Fibroblast of skin of right quadriceps (primary cell): ENCODE measurements around the gene HSPBAP1.
A peak's percentile ranks its signal among the peaks of the same experiment; 100 is the strongest.

Experiments used
- DNase-seq: peaks from one replicate; pipeline ENCODE4 v3.0.0-alpha.2; 2013

The HSPBAP1 gene, protein sequence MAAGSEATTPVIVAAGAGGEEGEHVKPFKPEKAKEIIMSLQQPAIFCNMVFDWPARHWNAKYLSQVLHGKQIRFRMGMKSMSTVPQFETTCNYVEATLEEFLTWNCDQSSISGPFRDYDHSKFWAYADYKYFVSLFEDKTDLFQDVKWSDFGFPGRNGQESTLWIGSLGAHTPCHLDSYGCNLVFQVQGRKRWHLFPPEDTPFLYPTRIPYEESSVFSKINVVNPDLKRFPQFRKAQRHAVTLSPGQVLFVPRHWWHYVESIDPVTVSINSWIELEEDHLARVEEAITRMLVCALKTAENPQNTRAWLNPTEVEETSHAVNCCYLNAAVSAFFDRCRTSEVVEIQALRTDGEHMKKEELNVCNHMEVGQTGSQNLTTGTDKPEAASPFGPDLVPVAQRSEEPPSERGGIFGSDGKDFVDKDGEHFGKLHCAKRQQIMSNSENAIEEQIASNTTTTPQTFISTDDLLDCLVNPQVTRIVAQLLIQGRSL

DNA sequence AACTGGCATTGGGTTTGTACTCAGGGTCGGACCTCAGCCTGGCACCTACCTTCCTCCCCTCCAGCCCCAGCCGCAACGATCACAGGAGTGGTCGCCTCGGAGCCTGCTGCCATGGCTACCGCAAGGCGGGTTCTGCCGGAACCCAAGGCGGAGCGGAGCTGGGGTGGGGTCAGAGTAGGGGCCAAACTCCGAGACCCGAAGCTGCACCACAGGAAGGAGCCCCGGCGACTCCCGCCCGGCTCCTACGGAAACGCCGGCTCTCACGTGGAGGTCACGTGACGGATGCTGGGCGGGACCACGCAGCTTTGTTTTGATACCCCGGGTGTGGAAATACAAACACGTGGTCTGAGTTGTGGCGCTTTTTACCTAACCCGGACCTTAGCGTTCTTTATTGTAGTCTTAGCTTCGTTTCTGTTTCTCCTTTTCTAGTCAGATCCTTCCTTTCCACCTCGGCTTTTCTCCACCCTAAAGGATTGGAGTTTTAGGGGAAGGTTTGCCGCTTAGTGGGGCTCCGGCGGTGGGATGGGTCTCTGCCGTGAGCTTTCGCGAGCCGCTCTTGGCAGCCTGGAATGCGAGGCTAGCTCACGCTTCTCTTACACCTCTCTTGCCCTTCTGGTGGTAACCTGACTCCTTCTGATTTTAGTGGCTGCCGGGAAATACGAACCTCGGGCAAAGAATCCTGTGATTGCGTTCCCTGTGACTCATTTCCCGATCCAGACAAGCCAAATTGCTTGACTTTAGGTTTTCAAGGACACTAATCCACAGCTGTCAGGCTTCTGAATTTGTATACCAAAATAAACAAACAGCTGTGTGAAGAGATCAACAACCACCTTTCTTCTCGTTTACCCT is at the start of gene HSPBAP1:
Gene HSPBAP1, minus strand, starts transcription at position 264 of the 849 bp plus-strand sequence. Its CDS starts 151 bp downstream, at position 113.
- DNase-seq: peak; percentile 91

DNA sequence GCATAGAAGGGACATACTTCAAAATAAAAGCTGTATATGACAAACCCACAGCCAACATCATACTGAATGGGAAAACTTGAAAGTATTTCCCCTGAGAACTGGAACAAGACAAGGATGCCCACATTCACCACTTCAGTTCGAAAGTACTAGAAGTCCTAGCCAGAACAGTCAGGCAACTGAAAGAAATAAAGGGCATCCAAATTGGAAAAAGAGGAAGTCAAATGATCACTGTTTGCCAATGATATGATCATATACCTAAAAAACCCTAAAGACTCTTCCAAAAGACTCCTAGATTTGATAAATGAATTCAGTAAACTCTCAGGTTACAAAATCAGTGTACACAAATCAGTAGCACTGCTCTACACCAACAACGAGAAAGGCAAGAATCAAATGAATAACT is 42.0 kb upstream of the HSPBAP1 start:
- no peak for DNase-seq

DNA sequence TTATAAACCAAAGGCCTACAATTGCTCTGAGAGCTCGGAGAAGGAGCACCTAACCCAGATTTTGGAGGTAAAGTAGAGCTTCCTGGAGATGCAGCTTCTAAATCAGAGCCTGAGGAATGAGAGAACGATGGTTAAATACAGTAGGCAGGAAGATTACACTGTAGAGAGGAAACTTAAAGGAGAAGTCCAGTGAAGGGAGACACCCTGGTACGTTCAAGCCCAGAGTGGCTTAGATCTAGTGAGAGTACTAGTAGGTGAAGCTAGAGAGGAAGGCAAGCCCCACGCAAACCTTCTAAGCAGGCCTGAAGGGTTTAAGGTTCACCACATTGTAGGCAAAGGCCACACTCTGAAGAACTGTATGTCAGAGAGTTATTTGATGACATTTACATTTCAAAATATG is 34.6 kb upstream of the HSPBAP1 start:
- no peak for DNase-seq

DNA sequence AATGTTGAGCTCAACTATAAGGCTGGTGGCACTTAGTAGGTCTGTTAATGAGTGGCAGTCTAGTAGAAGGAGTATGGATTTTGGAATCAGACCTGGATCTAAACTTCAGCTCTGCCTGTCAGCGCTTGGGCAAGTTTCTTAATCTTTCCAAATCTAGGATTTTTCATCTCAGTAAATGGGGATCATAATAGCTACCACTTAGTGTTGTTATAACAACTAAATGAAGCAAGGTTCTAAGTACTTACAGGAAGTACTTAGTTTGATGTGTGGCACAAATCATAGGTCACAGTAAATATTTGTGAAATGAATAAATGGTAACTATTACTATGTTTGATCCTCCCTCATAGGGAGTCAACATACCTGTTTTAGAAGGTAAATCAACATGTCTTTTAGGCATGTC is 32.6 kb upstream of the HSPBAP1 start:
- DNase-seq: no peak

DNA sequence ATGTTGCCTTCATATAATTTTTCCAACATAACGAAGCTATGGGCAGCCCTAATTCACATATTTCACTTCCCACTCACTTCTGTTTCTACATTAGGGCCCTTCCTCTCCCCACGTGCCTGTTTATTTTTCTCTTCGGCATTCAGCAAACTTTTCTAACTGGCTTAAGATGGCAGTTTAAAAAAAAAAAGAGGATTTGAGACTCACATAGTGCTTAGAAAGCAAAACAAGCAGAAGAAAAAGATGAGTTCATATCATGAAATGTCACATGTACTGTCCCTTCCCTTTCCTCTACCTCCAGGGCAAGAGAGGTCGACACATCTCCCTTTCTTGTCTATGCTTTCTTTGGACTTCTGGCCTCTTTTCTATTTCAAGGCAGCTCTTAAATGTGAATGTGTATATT is 31.8 kb upstream of the HSPBAP1 start:
- DNase-seq: no peak

DNA sequence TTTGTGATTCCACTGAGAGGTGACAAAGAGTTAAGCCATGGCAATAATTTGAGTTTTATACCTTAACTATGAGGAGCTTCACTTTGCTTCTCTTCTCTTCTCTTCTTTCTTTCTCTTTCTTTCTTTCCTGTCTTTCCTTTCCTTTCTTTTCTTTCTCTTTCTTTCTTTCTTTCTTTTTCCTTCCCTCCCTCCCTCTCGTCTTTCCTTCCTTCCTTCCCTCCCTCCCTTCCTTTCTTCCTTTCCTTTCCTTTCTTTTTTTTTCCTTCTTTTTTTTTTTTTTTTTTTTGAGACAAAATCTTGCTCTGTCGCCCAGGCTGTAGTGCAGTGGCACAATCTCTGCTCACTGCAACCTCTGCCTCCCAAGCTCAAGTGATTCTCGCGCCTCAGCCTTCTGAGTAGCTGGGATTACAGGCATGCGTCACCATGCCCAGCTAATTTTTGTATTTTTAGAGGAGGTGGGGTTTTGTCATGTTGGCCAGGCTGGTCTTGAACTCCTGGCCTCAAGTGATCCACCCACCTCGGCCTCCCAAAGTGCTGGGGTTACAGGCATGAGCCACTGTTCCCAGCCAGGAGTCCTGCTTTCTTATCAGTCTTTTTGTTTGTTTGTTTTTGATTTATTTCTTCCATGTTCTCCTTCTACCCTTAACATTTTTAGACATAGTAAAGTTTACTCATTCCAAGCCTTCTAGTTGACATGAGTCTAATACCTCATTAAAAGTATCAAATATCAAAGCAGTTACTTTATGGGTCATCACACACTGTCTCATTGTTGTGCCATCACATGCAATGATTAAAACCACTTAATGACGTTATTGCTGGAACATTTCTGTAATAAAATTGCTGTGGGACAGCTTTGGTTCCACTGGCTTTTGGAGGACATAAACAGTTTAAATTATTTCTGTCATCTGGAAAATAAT is 31.1 kb upstream of the HSPBAP1 start:
- DNase-seq: peak; percentile 34

DNA sequence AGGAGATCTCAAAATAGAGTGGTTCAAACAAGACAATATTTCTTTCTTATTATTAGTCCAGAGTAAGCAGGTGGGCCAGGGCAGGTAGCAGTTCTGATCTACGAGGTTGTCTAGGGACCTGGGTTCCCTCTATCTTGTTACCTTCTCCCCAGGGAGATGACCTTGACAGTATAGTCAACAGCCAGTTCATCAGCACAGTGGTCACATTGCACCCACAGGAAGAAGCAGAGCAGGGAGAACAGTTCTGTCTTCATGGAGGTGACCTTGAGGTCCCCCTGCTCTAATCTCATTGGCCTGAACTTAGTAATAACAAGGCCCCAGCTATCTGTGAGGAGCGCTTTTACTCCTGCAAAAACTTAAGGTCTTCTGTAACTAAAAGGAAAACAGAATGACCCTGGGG is 23.0 kb upstream of the HSPBAP1 start:
- no peak for DNase-seq

DNA sequence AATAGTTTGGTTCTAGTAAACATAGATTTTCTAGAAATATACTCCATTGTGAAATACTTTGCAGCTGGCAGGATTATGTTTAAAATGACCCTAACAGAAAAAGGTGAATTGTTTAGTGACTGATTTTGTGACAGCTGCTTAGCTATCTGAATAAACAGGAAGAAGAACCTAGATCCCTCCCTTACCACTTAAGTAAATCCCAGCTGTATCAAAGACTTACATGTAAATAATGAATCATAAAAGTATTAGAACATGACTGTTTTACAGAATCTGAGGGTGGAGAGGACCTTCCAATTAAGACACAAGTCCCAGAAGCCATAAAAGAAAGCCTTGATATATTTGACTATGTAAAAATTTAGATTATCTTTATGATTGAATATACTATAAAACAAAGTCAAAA is 17.1 kb upstream of the HSPBAP1 start:
- DNase-seq: no peak

DNA sequence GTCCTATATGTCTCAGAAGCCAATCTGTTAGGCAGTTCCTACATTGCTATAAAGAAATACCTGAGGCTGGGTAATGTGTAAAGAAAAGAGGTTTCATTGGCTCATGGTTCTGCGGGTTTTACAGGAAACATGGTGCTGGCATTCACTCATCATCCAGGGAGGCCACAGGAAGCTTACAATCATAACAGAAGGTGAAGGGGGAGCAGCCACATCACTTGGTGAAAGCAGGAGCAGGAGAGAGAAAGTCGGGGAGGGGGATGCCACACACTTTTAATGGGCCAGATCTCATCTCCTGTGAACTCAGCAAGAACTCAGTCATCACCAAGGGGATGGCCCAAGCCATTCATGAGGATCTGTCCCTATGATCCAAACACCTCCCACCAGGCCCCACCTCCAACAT is 10.3 kb upstream of the HSPBAP1 start:
- no peak for DNase-seq

DNA sequence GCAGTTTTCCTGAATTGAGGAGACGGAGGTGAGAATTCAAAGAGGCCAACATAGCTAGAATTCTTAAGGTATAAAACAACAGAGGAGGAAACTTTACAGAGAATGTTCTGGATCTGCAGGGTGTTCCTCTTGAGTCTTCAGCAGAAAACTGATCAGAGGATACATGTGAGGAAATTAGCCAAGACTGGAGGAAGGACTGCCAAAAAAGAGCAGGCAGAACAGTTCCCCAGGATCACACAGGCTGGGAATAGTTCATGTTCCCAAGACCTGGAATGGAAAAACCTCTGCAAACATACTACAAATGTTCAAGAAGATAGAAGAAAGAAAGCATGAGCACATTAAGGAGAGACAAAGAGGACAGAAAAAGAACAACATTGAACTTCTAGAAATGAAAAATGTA is 8.7 kb upstream of the HSPBAP1 start:
- DNase-seq: no peak

DNA sequence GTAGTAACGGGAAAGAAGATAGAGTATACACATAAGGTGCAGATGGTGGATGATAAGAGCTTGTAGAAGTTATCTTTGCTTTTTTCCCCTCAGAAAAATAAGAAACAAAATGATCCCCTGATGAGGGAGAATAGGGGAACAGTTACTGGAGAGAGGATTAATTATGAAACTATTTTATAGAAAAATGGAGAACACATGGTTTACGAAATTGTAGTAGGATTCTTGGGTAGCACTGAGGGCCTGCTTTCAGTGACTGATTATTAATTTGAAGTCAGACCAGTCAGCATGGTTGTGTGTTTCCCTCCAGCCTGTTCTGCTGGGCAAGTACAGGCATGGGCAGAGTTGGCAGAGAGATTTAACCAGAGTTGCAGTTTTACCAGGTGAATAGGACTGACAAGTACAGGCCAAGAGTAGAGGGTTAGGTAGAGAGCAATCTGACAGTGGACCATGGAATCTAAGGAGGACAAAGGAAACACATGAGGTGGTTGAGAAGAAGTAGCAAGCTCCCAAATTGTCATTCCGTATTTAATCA is 7.1 kb upstream of the HSPBAP1 start:
- no peak for DNase-seq

DNA sequence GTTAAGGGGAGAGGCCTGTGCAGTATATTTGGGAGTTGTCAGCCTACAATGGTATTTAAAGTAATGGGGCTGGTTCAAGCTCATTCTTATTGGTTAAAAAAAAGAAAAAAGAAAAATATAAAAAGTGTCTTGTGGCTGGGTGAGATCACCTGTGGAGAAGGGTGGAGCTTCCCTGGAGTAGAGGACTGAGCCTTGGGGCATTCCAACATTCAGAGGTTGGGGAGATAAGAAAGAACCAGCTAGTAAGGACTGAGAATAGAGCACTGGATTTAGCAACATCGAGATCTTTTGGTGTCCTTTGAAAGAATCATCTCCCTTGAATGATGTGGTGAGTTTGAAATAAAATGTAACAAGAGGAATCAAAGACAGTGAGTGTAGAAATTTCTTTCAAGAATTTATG is 6.4 kb upstream of the HSPBAP1 start:
- DNase-seq: no peak

DNA sequence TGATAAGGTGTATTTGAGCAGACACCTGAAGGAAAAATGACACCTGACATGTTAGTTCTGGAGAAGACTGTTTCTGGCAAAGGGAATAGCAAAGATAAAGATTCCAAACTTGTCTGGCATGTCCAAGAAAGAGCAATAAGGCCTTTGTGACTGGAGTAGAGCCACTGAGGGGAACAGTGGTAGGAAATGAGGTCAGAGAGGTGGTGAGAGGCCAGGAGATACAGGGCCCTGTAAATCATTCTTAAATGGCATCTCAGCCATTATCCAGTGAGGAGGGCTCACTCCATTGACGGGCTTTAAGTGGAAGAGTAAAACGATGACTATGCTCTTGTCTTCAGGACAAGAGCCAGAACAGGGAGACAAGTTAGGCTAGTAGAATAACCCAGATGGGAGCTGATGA is 5.7 kb upstream of the HSPBAP1 start:
- DNase-seq: no peak

DNA sequence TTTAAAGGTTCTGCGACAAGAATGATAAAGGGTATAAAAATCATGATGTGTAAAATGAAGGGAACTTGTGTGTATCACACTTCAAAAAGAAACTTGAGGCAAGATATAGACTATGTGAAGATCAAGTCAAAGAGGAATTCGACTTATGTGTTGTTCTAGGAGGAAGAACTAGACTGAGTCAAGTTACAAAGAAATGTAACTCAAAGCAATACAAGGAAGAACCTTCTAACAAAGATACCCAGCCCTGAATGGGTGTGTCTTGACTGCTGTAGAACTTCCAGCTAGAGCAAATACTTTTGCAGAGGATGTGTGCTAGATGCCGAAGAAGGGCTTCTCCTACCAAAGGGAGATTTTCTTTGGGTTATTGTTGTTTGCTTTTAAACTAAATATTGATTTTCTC is 3.7 kb upstream of the HSPBAP1 start:
- no peak for DNase-seq

DNA sequence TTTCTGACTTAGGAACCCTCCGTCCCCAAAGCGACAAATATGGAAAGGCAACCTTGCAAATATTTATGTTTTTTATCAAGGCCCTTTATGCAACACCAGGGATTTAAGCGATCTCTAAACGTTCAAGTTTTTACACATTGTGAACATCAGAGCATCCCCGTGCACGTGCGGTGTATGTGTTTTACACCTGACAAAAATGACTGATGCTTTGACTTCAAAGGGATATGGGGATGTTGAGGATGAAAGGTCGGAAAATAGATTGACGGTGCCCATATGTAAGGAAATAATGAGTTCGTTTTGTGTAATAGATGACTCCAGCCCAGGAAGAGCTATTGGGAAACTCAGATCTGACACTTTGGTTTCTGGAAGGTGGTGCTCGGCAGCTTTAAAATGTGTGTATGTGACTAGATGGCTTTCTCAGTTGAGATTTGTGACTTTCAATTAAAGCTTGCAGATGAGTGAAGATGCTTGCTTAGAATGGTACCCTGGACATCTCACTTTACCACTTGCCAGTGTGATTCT is 2.1 kb upstream of the HSPBAP1 start:
- DNase-seq: no peak

DNA sequence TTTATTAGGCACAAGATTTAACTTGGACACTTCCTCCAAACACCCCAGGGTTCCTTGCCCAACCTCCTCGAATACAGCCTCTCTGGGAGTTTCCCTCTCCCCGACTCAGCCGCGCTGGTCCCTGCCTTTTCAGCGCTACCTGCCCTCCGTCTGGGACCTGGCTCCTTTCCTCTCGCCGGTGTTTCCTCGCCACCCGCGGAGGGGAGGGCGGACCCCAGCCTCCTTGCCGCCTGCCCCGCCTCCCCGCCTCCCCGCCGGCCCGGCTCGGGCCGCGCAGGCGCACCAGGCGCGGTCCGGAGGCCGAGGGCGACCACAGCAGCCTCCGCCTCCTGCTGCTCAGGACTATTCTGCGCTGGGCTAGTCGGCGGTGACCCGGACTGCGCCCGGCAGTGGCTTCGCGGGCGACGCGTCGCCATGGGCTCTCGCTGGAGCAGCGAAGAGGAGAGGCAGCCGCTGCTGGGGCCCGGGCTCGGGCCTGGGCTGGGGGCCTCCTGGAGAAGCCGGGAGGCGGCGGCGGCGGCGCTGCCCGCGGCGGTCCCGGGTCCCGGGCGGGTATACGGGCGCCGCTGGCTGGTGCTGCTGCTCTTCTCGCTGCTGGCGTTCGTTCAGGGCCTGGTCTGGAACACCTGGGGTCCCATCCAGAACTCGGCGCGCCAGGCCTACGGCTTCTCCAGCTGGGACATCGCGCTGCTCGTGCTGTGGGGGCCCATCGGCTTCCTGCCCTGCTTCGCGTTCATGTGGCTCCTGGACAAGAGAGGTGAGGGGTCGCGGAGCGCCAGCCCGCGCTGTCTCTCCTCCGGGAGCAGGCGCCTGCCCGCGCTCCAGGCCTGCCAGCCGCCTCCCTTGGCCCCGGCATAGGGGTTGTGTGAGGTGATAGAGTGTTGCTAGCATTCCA is 1.4 kb upstream of the HSPBAP1 start, which contains the start of gene SLC49A4:
Gene SLC49A4, plus strand, starts transcription at position 291 of the 895 bp plus-strand sequence. Its CDS starts 124 bp downstream, at position 415.
- DNase-seq: peak; percentile 65

DNA sequence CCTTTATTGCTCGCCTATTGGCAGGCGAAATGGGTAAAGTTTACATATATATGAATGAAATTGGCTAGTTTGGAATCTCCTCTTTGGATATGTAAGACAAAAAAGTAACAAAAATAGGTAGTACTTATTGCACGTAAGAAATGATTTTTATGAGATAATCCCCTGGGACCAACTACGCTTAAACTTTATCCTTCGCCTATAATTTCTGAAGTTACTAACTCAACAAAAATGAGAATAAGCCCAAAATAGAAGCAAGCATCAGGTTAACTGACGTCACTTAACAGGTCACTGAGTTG is 800 bp upstream of the HSPBAP1 start:
- peak; percentile 68 for DNase-seq

DNA sequence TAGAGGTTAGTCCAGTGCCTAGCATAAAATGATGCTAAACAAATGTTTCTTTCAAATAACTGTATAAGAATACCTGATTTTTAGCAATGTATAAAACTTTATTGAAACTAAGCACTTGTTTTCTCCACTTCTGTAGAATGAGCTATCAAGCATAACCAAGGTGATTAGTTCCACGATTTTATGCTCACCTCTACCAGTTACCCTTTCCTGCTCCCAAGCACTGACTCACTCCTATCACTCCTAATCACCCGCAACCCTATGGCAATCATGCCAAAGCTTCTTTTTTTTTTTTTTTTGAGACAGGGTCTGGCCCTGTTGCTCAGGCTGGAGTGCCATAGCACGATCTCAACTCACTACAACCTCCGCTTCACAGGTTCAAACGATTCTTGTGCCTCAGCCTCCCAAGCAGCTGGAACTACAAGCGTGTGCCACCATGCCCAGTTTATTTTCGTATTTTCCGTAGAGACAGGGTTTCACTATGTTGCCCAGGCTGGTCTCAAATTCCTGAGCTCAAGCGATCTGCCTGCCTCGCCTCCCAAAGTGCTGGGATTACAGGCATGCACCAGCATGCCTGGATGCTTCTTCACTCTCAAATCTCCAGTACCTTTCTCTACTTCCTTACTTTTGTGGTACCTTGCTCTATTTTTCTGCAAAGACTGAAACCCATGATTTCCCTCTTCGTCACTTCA is 3.9 kb downstream of the HSPBAP1 start:
- DNase-seq: no peak

DNA sequence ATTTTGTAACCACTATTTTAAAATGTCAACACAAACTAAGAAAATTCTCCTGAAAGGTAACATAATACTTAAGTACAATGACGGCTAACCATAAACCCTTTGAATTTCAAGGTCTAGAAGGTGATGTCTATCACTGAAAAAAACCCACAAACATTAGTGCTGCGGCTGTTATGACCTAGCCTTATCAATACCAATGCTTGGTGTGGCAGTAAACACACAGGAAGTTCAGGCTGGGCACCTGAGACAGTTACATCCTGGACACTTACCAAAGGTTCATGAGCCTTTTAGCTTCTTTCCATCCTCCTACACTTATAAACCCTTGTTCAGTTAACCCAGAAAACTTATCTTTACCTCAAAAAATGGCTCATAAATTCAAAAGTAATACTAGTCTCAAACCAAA is 5.8 kb downstream of the HSPBAP1 start:
- no peak for DNase-seq

DNA sequence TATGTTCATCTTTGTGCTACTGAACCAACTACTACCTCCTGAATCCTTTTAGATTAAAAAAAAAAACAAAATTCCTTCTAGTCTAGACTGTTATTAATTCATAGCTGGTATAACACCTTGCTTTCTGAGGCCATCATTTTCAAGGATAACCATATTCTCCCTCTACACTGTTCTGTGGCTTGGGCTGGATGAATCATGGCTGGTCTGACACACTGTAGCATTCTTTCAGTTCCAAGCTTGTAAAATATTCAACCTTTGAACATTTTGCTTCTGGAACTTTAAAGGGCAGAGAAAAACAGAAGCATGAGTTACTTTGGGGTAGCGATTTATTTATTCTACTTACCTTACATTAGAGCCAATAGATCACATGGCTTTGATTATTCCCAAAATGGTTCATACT is 7.6 kb downstream of the HSPBAP1 start:
- peak; percentile 66 for DNase-seq

DNA sequence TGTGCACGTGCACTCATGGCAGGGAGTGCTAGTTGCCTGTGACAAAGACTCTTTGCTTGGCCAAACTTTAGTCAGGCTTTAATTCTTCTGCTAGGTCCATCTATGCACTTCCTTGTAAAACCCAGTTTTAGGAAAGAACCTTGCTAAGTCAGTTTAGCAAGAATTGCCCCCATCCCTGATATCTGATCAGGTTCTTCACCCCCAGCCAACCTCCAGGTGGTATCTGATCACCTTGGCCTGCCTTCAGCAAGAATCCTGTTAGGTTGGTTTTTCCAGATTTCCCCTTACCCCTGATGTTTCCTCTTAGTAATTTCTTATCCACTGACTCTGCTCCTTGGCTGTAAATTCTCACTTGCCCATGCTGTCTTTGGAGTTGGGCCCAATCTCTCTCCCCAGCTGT is 8.4 kb downstream of the HSPBAP1 start:
- no peak for DNase-seq
